GM19025 (cell line): Measurements from ENCODE around the gene MBOAT1.
"Not testable (repeated sequence)": the region's sequence is repeated elsewhere in the genome, so short reads cannot be mapped to it uniquely, and the experiment has no call there.

Source experiments
- ATAC-seq: cut with Tn5 transposase; IDR thresholded peaks from one replicate; pipeline ENCODE4 v1.9.1; 2021; ENCODE audit warnings: mild to moderate bottlenecking, low read depth, moderate library complexity; ENCODE audit not compliant: unreplicated experiment

Gene MBOAT1

GRCh38 chr6:20203561-20204511, 8.4 kb downstream of the MBOAT1 start:
- no peak for ATAC-seq

- ATAC-seq, result no peak
These were observed 9.5 kb downstream of the MBOAT1 start for GRCh38 chr6:20202699-20203302.

- no peak for ATAC-seq
These were observed 10.0 kb downstream of the MBOAT1 start for GRCh38 chr6:20202324-20202658.

- no peak for ATAC-seq
These were observed 11.3 kb downstream of the MBOAT1 start for GRCh38 chr6:20200761-20201630.

GRCh38 chr6:20198775-20199174, 13.5 kb downstream of the MBOAT1 start:
- ATAC-seq, result no peak

GRCh38 chr6:20198156-20198774, 14.0 kb downstream of the MBOAT1 start:
- no peak for ATAC-seq

- no peak for ATAC-seq
These were observed 15.0 kb downstream of the MBOAT1 start for GRCh38 chr6:20197251-20197650.

GRCh38 chr6:20192625-20193024, 19.6 kb downstream of the MBOAT1 start:
- ATAC-seq, result no peak

- ATAC-seq, result no peak
These were observed 20.3 kb downstream of the MBOAT1 start for GRCh38 chr6:20191992-20192391.

- ATAC-seq, result no peak
These were observed 23.6 kb downstream of the MBOAT1 start for GRCh38 chr6:20188630-20189075.

GRCh38 chr6:20186981-20187380, 25.3 kb downstream of the MBOAT1 start:
- ATAC-seq, result no peak

- ATAC-seq, result no peak
These were observed 28.6 kb downstream of the MBOAT1 start for GRCh38 chr6:20183706-20184105.

- ATAC-seq, result no peak
These were observed 29.2 kb downstream of the MBOAT1 start for GRCh38 chr6:20182926-20183521.

- no peak for ATAC-seq
These were observed 30.2 kb downstream of the MBOAT1 start for GRCh38 chr6:20182069-20182468.

- peak; percentile 62 for ATAC-seq
These were observed 31.3 kb downstream of the MBOAT1 start for GRCh38 chr6:20180935-20181334.

- not testable (repeated sequence) for ATAC-seq
These were observed 32.8 kb downstream of the MBOAT1 start for GRCh38 chr6:20179287-20180045.

- no peak for ATAC-seq
These were observed 33.9 kb downstream of the MBOAT1 start for GRCh38 chr6:20178327-20178726.

- ATAC-seq, result no peak
These were observed 36.4 kb downstream of the MBOAT1 start for GRCh38 chr6:20175810-20176410.
